Stimulated activated CD4-positive, alpha-beta T cell treated with anti-CD3 and anti-CD28 coated beads, Interleukin-1b, Interleukin-23, amount 100 ng/mL, for 1 hour (primary cell): ENCODE results near the gene STT3A.
"Not testable (repeated sequence)": the region's sequence is repeated elsewhere in the genome, so short reads cannot be mapped to it uniquely, and the experiment has no call there.

Source experiments
- DNase-seq, 2 donors: peaks; one replicate each; pipeline ENCODE4 v3.0.0-alpha.2; 2020; ENCODE audit warnings: low read depth in 2 of 2

The STT3A gene

DNA sequence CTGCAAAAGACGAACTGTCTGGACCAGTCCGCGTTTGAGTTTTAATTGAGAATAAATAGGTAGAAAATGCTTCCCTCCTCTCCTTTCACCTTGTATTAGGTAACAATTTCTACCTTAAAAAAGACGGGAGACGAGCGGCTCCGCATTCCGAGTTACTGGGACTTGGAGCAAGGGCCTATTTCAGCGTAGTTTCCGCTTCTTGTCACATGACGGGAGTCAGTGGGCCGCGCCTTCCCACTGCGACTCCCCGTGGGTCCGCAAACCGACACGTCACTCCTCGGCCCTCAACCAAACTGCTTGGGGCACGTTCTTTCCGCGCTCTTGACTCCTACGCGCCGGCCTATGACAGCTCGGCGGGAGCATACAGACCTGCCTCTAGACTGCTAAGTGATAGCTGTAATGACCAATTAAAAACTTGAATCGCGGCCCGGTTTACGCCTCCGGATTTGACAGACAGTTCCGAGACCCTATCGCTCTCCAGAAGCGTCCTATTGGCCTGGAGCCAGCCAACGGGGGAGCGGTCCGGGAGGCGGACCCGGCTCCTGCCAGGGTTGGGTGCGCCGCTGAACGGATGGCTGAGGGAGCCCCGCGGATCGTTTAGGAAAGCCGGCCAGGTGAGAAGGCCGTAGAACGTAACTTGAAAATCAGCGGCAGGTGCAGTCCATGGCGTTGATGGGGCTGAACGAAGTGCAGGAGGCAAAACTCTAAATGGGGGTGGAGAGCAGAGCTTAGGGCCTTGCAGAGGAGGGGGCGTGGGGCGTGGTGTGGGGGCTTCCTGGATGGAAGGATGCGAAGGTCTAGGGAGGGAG is at the start of gene STT3A:
STT3A (plus strand) TSS at position 548 of the 809 bp plus-strand sequence. CDS start 3,064 bp downstream, outside the sequence.
- DNase-seq, result peak; percentile 92 to 96

- no peak for DNase-seq
Observed at GRCh38 chr11:125550780-125551179, 41.9 kb upstream of the STT3A start.

DNA sequence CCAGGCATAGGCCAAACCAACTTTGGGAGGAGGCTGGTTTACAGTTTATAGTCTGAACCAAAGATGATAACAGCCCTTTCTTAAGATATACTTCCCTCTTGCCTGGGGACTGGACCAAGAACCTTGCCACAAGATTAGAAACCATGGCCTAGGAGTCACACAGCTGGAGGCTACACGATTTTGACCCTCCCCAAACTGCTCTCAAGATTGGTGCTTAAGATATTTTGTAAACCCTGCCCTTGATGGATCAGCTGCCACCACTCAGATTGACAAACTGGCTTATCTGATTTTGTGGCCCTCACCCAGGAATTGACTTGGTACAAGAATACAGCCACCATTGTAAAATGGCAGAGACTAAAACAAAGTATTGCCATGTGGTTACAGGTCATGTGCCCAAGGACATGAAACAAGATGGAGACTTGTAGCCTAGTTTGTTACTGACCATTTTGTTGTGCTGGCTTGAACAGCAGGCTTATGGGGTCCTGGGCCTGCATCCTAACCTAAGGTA is 40.8 kb upstream of the STT3A start:
- DNase-seq, result no peak

DNA sequence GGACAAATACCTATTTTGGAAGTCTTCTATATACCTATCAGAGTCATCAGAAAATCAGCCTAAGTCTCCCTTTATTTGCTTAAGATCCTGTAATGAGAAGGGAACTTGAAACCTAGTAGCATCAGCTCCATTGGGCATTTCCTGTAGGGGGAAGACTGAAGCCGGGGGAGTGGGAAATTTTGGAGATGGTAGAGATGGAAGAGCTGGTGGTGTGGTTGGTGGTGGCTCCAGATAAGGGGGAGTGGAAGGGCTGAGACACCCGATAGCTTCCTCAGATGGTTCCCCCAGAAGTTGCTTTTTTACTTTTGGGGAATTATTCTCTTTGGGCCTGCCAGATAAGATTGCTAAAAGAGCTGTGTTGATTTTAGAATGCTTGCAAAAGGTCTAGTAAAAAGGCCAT is 39.7 kb upstream of the STT3A start:
- DNase-seq, result no peak

DNA sequence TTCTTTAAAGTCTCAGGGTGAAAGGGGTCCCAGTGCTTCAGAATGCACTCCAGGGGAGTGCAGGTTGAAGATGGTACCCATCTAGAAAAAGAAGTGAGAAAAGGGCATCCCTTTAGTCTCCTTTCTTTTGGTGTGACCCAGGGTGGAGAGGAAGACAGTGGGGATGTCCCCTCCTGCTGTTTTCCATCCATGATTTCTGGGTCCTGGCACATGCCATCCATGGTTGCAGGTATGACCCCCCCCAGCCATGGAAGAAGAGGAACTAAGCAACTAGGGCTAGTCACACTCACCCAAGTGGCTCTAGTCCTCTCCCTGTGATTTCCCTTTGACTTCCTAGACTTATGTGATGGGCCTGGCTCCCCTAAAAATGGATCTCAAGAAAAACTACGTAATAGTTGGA is 39.3 kb upstream of the STT3A start:
- DNase-seq, result no peak

DNA sequence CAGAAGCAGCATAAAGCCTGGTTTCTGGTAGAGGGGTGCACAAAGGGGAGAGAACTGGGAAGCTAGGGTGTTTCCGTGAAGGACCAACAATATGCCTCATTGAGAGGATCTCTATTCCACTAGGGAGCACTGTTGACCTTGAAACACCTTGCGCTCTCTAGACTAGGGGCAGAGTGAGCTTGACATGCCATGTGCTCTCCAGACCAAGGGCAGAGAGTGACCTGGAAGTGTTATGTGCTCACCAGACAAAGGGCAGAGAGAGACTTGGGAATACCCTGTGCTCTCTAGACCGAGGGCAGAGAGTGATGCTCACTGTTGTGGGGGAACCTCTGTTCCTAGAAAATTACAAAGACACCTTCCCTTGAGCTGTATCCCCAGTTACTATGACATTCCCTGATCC is 38.6 kb upstream of the STT3A start:
- no peak for DNase-seq

- DNase-seq, result no peak
Observed at GRCh38 chr11:125559888-125560287, 32.8 kb upstream of the STT3A start.

GRCh38 chr11:125561924-125562323 is 30.7 kb upstream of the STT3A start:
- no peak for DNase-seq

- DNase-seq, result no peak
Observed at GRCh38 chr11:125562430-125562829, 30.2 kb upstream of the STT3A start.

GRCh38 chr11:125564357-125564756 is 28.3 kb upstream of the STT3A start:
- no peak for DNase-seq

DNA sequence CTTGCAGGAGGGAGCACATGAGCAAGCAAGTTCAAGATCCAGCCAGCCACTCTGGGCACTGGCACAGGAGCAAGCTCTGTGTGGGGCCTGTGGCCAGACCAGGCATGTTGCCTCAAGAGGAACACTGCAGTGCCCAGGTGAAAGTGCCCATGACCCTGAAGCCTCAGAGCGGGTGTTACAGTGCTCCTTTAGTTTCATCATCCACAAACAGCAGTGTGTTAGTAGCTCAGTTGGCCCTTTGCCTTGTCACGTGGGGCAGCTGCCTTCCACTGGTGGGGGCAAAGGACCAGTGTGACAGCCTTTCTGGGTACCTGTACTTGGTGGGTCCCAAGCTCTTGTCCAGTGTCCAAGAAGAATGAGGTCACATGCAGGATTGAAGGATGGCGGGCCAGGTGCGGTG is 26.4 kb upstream of the STT3A start:
- no peak for DNase-seq

- peak; percentile 70 to 78 for DNase-seq
Observed at GRCh38 chr11:125568970-125569914, 23.4 kb upstream of the STT3A start, which contains the start of gene EI24. Gene EI24, plus strand, starts transcription at chr11:125569477. Its CDS starts 3,051 bp downstream, at chr11:125572528.

DNA sequence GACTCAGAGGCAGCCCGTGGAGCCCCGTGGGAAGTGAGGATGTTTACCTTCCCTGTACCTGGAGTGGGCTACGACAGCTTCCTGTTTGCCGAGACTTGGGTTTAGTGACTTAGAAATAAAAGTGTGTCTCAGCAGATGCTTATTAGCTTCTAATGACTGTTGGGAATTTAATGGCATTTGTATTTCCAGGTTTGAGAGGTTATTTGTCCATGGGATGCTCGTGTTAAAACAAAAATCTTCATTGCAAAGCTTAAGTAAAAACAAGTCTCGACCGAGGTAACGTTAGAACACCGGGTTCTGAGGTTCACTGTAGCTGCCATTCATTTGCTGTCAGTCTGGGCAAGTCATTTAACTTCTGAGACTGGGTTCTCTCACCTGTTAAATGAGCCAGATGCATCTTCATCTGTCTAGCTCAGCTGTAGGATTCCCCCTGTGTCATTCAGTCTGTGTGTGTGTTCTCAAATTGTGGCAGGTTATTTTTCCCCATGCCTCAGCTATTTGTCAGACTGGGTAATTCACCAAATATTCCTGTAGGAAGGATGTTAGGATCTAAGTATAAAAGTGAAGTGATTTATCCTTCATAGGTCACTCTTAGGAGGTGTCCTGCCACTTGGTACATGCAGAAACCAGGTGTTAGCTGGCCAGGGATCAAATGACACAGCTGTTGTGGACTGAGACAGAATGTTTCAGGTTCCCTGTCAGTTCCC is 22.6 kb upstream of the STT3A start:
- no peak for DNase-seq

GRCh38 chr11:125570952-125571351 is 21.7 kb upstream of the STT3A start:
- DNase-seq, result no peak

DNA sequence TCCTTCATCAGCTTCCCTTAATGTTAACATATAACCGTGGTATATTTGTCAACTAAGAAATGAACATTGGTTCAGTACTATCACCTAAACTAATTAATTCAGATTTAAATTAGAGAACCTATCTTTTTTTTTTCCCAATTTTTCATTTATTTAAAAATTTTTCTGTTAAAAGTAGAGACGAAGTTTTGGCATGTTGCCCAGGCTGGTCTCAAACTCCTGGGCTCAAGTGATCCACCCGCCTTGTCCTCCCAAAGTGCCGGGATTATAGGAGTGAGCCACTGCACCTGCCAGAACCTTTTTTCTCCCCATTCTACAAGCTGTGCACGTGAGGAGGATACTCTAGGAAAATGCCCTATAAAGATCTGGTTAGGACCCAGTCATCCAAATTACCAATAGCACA is 19.7 kb upstream of the STT3A start:
- DNase-seq, result no peak

GRCh38 chr11:125577181-125577580 is 15.5 kb upstream of the STT3A start:
- DNase-seq, result not testable (repeated sequence)

GRCh38 chr11:125578783-125579182 is 13.9 kb upstream of the STT3A start:
- no peak for DNase-seq

GRCh38 chr11:125579811-125580210 is 12.8 kb upstream of the STT3A start:
- DNase-seq, result no peak

GRCh38 chr11:125583496-125583895 is 9.2 kb upstream of the STT3A start:
- no peak for DNase-seq

GRCh38 chr11:125585487-125585886 is 7.2 kb upstream of the STT3A start:
- DNase-seq, result no peak

GRCh38 chr11:125586623-125587022 is 6.0 kb upstream of the STT3A start:
- DNase-seq, result no peak

DNA sequence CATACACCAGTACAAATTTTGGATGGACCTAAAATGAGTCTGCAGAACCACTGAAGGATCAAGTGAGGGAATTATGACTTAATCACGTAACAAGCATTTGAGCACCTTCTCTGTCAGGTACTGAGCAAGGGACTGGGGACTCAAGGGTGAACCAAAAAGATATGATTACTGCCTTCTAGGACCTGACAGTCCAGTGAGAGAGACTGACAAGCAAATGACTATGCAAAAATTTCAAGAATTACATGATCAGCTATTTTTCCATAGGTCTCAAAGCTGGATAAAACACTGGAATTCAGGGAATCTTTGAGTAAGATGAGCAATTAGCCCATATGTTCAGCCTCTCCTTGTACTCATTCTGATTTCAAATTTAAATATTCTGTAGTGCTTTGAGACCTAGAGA is 5.2 kb upstream of the STT3A start:
- no peak for DNase-seq
